ENCODE data around the gene ANO5. TPM values are rescaled to one million over a fixed set of nuclear protein-coding genes. Genes with fewer than 3 reads are reported as not detected.

The ANO5 gene
- total RNA-seq, 3 donors from 2014 or later (not counting 1 experiment from before 2014, with no cell fraction given), result 0.05 to 0.08 (median 0.05) TPM

DNA sequence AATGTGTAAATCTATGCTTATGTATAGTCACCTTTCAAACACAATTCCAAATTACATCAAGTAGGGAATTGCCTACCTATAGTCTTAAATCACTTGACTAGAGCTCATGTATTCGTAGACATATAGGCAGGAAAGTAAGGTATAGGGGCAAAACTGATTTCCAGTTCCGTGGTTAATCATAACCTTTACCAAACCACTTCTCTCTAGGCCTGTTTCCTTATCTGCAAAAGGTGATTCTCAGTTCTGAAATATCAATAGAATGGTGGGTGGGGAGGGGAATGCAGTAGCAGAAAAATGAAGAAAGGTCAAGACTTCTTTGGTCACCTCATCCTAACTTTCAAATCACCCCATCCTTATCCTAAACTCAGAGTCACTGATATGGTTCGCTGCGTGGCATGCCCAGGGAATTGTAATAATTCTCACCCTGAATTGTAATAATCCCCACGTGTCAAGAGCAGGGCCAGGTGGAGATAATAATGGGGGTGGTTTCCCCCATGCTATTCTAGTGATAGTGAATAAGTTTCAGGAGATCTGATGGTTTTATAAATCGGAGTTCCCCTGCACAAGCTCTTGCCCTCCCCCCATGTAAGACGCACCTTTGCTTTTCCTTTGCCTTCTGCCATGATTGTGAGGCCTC is 1.9 kb upstream of the ANO5 start:
- peaks cover 0 to 4% of the 10 kb centered on the region in 2 donors for H3K9me3 Mint-ChIP-seq

DNA sequence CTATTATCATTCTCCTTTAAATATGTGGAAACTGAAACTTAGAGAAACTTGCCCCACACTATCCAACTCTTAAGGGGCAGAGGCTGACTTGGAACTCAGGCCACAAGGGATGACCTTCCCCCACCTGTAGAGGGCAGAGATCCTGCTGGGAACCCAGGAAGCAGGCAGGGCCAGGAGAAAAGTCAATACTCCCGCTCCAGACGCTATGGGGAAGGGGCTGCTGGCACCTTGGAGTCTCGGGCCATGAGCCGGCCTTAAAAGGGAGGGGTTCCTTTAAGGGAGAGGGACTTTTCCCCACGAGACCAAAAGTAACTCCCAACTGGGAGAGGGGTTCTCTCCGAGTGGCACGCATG is 620 bp upstream of the ANO5 start:
- Mint-ChIP-seq H3K36me3 (no peaks in the 10 kb centered on the region), H3K4me3 (peak overlapping the region; percentile 79), H3K27me3 (ENCODE audit: low read depth in 2 of 2) (peaks cover 25 to 26% of the 10 kb centered on the region in 2 donors), H3K9me3 (peaks cover 0 to 3% of the 10 kb centered on the region in 2 donors), H3K4me1 (peaks cover 9% of the 10 kb centered on the region in 2 donors), H3K27ac (no peak overlapping the region)
- WGBS (ENCODE audit: insufficient coverage), result 3% methylated on average over 6 of the region's 7 CpGs
- H3K9me3 ChIP-seq (ENCODE audit: control insufficient read depth, insufficient read depth, low read length), result no peaks in the 10 kb centered on the region
- ATAC-seq (no peak), DNase-seq (no peak)
- H3K27me3 ChIP-seq (ENCODE audit: control insufficient read depth, insufficient read depth, low read length), result peaks cover 10% of the 10 kb centered on the region
- H3K4me1 ChIP-seq (ENCODE audit: control insufficient read depth, insufficient read depth, low read length), result peaks cover 9% of the 10 kb centered on the region
- no peaks in the 10 kb centered on the region for H3K36me3 ChIP-seq (ENCODE audit: control insufficient read depth, insufficient read depth, low read length)
- intact Hi-C loops (cut with micrococcal nuclease), result no loop called here
- no peak overlapping the region for H3K27ac ChIP-seq (ENCODE audit: low read length)
- H3K4me3 ChIP-seq (ENCODE audit: low read length), result peak overlapping the region; percentile 18
- TF ChIP-seq CTCF (IDR thresholded peaks at IDR 0.05), result no peak

More for the DNA sequence above, 1.9 kb upstream of the ANO5 start:
- no peaks in the 10 kb centered on the region for H3K9me3 ChIP-seq (ENCODE audit: control insufficient read depth, insufficient read depth, low read length)
- H3K27ac ChIP-seq (ENCODE audit: low read length), result no peak overlapping the region
- H3K4me3 Mint-ChIP-seq, result no peak overlapping the region
- no peaks in the 10 kb centered on the region for H3K36me3 ChIP-seq (ENCODE audit: control insufficient read depth, insufficient read depth, low read length)
- no peak for DNase-seq
- no peak overlapping the region for H3K4me3 ChIP-seq (ENCODE audit: low read length)
- H3K27me3 ChIP-seq (ENCODE audit: control insufficient read depth, insufficient read depth, low read length), result peaks cover 10% of the 10 kb centered on the region
- H3K27me3 Mint-ChIP-seq (ENCODE audit: low read depth in 2 of 2), result peaks cover 25 to 26% of the 10 kb centered on the region in 2 donors
- intact Hi-C loops (cut with micrococcal nuclease), result no loop called here
- peaks cover 9% of the 10 kb centered on the region for H3K4me1 ChIP-seq (ENCODE audit: control insufficient read depth, insufficient read depth, low read length)
- H3K27ac Mint-ChIP-seq, result no peak overlapping the region
- H3K36me3 Mint-ChIP-seq, result no peaks in the 10 kb centered on the region
- ATAC-seq, result no peak
- TF ChIP-seq CTCF (IDR thresholded peaks at IDR 0.05), result no peak
- WGBS (ENCODE audit: insufficient coverage), result 88% methylated on average over 3 of the region's 7 CpGs
- peaks cover 9% of the 10 kb centered on the region in 2 donors for H3K4me1 Mint-ChIP-seq

DNA sequence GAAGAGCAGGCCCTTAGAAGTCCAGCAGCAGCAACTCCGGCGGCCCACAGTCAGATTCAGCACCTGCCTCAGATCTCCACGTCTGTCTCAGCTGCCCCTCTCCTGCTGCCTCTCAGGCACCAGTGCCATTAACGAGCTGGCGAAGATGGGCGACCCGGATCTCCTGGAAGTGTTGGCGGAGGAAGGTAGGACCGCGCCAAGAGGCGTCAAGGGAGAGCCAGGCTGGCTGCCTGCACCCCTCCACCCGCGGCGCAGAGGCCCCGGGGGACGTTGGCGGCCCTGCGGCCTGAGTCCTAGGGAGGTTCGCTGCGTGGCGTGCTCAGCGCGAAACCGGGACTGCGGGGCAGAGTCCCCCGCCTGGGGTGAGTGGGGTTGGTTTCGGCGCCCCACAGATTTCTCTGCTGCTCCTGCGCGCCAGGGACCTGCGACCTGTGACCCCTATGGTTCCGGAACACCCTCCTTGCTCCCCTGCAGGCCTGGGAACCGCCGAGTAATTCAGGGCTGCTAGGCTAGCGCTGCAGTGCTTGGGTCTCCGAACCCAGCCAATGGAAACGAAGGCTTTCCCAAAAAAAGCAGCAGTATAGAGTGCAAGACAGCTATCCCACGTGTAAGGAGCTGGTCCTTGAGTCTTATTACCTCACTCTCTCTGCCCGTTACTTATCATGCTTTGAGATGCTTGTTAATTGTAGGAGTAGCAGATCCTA is 615 bp downstream of the ANO5 start:
- Histone ChIP-seq H3K4me3 (ENCODE audit: low read length) (peak overlapping the region; percentile 22), H3K27me3 (ENCODE audit: control insufficient read depth, insufficient read depth, low read length) (peaks cover 10% of the 10 kb centered on the region), H3K27ac (ENCODE audit: low read length) (no peak overlapping the region), H3K4me1 (ENCODE audit: control insufficient read depth, insufficient read depth, low read length) (peaks cover 9% of the 10 kb centered on the region), H3K9me3 (ENCODE audit: control insufficient read depth, insufficient read depth, low read length) (no peaks in the 10 kb centered on the region), H3K36me3 (ENCODE audit: control insufficient read depth, insufficient read depth, low read length) (no peaks in the 10 kb centered on the region)
- DNase-seq (no peak), ATAC-seq (peak in 1 of 3 donors; percentile 45)
- intact Hi-C loops (cut with micrococcal nuclease), result no loop called here
- no peak for TF ChIP-seq CTCF (IDR thresholded peaks at IDR 0.05)
- H3K36me3 Mint-ChIP-seq, result no peaks in the 10 kb centered on the region
- H3K4me1 Mint-ChIP-seq, result peaks cover 9% of the 10 kb centered on the region in 2 donors
- no peak overlapping the region for H3K27ac Mint-ChIP-seq
- 3% methylated on average over 38 of the region's 39 CpGs for WGBS (ENCODE audit: insufficient coverage)
- H3K9me3 Mint-ChIP-seq, result peaks cover 5% of the 10 kb centered on the region in 2 donors
- H3K4me3 Mint-ChIP-seq, result peak overlapping the region; percentile 79
- H3K27me3 Mint-ChIP-seq (ENCODE audit: low read depth in 2 of 2), result peaks cover 25 to 26% of the 10 kb centered on the region in 2 donors

Data from natural killer cell (primary cell).